Measurements from ENCODE around the gene S100A2.
"Not testable (repeated sequence)": the region's sequence is repeated elsewhere in the genome, so short reads cannot be mapped to it uniquely, and the experiment has no call there.

GRCh38 chr1:153521808-153522207, 43.8 kb downstream of the S100A2 start:
- not testable (repeated sequence) for TF ChIP-seq CTCF (conservative IDR thresholded peaks at IDR 0.05 in 1 of 2, IDR thresholded peaks at IDR 0.05 in 1 of 2; ENCODE audit: extremely low read depth in 1 of 2, insufficient read depth in 1 of 2, low read depth in 1 of 2, low read length in 2 of 2); EZH2 (IDR thresholded peaks at IDR 0.05; ENCODE audit: borderline replicate concordance, low read length)
